Measurements from ENCODE around the gene VAMP2.
"Not testable (repeated sequence)": the region's sequence is repeated elsewhere in the genome, so short reads cannot be mapped to it uniquely, and the experiment has no call there.

The VAMP2 gene

GRCh38 chr17:8176197-8176940 lies 13.6 kb upstream of the VAMP2 start, which contains the start of gene TMEM107:
Gene TMEM107, minus strand, starts transcription at chr17:8176380. Its CDS starts 94 bp downstream, at chr17:8176286.
- DNase-seq (ENCODE audit: low read depth), result no peak

GRCh38 chr17:8175795-8176196 lies 13.0 kb upstream of the VAMP2 start:
- no peak for DNase-seq (ENCODE audit: low read depth)

DNA sequence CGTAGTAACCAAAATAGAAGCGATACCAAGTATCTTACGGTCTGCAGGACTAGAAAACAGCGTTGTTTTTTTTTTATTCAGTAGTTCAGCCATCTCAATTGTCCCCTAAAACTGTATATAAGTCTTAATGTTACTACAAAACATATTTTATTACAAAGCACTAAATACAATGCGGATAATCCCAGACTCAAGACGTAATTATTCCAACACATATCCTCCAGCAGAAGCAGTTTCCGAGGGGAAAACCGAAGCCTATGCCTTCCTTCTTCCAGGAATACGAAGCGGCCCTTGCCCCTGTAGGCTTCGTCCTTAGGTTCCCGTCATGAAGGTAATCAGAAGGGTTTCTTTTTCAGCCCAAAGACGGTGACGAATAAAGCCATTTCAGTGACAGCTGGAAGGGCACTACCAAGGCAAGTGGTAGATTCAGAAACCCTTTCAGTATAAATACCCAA lies 11.1 kb upstream of the VAMP2 start:
- no peak for DNase-seq (ENCODE audit: low read depth)

GRCh38 chr17:8173056-8173870 lies 10.5 kb upstream of the VAMP2 start:
- peak; percentile 97 for DNase-seq (ENCODE audit: low read depth)

GRCh38 chr17:8170186-8170585 lies 7.4 kb upstream of the VAMP2 start:
- DNase-seq (ENCODE audit: low read depth), result not testable (repeated sequence)

DNA sequence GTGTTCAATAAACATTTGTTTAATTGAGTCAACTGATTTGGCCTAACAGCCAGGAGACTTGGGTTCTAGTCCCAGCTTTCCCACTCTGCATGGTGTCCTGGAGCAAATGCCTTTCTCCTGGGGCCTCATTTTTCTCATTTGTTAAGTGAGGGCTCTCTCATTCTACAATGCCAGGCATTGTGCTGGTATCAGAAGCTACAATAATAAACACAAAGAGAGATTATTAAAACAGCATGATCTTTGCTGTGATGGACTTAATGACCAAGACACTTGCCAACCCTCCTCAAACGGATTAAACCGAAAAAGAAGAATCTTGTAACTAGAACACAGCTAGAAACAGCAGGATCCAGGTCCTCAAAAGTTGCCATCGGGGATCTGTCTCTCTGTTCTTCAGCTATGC lies 4.8 kb upstream of the VAMP2 start:
- no peak for DNase-seq (ENCODE audit: low read depth)

GRCh38 chr17:8166731-8167130 lies 4.0 kb upstream of the VAMP2 start:
- no peak for DNase-seq (ENCODE audit: low read depth)

- DNase-seq (ENCODE audit: low read depth), result no peak
Observed at GRCh38 chr17:8164815-8165131, 2.0 kb upstream of the VAMP2 start.

- no peak for DNase-seq (ENCODE audit: low read depth)
Observed at GRCh38 chr17:8163978-8164814, 1.4 kb upstream of the VAMP2 start.

DNA sequence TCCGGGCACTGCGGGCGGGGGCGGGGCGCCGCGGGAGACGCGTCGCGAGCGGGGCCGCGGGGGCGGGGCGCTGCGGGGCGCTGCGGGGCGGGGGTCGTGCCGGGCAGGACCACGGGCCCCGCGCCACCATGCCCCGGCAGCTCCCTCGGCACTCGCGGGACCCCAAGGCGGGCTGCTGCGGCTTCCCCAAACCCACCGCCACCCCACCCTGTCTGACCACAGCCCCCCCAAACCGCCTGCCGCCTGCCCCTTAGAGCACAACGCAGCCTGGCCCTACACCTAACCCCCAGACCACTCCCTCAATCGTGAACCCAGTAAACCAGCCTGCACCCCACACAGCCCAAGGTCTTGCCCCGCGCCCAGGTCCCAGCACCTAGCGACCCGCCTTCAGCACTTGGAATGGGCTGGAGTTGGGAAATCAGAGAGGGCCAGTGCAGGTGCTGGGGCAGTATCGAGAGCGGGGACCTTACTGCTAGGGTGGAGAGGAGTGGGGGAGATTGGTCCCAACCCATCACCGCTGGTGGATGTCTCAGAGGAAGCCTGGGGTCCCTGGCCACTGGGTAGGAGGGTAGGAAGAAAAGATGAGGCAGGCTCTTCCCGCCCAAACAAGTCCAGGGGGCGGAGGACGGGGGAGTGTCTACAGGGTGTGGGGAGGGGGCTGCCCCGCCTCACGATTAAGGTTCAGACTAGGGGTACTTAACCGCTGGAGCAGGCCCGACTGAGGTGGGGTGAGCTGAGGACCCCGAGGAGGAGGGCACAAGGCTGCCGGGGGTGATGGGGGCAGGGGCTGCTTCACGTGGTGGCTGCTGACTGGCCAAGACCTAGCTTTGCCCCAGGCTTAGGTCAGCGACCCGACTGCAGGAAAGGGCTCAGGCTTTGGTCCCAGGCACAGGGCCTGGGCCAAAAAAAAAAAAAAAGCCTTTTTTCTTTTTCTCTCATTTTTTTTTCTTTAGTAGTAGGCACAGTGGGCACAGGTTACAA lies 539 bp upstream of the VAMP2 start:
- no peak for DNase-seq (ENCODE audit: low read depth)

DNA sequence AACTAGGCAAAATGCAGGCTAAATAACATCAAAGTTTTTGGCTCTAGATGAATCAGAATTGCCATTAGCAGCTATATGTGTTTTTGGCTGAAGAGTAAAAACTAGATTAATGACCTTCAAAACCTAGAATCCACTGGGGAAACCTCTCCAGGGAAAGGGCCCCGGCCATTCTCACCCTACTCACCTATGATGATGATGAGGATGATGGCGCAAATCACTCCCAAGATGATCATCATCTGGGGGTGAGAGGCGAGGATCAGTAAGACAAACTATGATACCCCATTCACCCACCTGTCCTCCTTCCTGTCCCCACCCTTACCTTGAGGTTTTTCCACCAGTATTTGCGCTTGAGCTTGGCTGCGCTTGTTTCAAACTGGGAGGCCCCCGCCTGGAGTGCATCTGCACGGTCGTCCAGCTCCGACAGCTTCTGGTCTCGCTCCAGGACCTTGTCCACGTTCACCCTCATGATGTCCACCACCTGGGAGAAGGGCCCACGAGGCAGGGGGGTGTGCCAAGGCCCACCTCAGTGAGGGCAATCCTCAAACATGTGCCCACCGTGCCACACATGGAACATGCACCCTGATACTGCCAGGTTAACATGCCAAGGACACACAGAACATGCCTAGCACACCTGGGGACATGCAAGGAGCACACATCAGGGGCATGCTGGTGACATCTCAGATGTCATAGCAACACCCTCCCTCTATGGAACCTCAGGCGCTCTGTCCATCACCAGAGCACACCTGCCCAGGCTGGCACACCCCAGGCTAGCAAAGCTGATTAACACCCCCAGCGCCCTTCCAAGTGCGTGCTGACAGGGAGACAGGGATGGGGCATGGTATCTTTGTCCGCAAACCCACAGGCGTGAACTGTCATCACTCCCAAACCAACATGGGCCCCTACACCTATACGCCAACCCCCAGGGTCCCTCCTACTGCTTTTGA lies 1.2 kb downstream of the VAMP2 start:
- no peak for DNase-seq (ENCODE audit: low read depth)

DNA sequence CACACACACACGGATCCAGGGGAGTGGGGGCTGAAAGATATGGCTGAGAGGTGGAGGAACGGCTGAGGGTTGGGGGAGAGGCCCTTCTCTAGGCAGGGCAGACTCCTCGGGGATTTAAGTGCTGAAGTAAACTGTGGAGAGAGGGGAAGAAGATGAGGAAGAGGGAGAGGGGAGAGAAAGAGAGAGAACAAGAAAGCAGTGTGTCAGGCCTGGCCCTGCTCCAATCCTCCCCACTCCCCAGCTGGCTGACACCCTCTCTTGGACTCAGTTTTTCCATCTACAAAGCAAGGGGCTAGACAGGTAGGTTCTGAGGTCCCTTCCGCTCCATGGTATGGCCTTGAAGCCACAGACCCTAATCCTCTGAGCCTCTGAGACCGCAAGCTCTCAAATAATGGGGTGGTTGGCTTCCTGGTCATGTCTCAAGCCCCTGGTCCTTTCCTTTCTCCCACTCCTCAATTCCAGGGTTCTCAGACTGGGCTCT lies 2.0 kb downstream of the VAMP2 start:
- no peak for DNase-seq (ENCODE audit: low read depth)

DNA sequence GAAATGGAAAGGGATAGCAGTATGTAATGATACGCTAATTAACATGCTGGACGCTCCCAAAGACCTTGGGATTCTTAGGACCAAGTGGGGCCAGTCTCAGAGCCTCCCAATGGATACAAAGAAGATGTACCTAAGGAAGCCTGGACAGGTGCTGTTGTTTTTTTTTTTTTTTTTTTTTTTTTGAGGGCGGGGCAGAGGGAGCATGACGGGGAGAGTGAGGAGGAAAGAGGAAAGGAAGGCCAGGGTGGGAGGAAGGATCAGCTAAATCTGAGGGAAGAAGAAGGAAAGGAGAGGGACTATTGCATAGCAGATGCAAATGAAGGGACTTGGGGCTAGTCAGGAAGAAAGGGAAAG lies 2.5 kb downstream of the VAMP2 start:
- no peak for DNase-seq (ENCODE audit: low read depth)

DNA sequence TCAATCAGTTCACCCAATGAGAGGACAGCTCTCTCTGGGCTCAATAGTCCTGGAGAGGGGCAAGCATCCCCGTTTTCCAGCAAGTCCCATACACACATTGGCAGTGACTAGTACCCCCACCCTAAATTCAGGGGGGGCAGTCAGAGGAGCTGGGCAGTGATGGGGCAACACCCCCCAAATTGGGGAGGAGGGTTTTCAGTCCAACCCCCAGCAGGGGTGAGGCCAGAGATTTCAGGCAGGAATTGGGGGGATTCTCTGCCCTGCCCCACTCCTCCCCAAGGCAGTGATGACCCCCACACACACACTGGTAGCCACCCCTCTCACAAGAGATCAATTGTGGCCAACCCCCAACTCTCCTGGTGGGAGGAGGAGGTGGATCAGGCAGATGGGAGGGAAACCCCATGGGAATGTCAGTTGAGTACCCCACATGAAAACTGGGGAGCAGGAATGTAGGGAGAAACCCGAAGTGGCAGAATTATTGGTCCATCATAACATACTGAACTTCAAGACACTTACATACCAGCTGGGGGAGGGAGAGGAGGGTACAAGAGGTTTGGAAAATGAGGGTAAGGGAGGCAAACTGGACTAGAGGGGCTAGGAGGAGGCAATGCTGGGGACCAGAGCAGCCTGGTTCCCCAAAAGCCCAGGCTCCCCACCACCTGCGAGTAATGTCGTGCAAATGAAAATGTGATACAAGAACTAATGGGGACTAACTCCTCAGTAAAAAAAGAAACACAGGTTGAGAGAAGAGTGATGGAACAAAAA lies 3.1 kb downstream of the VAMP2 start:
- no peak for DNase-seq (ENCODE audit: low read depth)

DNA sequence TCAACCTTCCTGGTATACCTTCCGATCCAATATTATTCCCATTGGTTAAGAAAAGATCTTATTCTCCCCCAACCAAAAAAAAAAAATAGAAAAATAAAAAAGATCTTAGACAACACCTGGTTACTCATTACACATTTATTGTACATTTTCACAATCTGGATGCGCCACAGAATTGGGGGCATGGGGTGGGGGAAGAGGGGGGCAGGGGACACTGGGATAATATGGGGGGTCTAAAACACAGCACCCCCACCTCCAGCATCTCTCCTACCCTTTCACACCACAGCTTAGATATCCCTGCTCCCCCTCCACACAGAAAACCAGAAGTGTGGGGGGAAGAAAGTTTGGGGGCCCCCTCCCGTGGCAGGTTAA lies 3.7 kb downstream of the VAMP2 start:
- DNase-seq (ENCODE audit: low read depth), result no peak

DNA sequence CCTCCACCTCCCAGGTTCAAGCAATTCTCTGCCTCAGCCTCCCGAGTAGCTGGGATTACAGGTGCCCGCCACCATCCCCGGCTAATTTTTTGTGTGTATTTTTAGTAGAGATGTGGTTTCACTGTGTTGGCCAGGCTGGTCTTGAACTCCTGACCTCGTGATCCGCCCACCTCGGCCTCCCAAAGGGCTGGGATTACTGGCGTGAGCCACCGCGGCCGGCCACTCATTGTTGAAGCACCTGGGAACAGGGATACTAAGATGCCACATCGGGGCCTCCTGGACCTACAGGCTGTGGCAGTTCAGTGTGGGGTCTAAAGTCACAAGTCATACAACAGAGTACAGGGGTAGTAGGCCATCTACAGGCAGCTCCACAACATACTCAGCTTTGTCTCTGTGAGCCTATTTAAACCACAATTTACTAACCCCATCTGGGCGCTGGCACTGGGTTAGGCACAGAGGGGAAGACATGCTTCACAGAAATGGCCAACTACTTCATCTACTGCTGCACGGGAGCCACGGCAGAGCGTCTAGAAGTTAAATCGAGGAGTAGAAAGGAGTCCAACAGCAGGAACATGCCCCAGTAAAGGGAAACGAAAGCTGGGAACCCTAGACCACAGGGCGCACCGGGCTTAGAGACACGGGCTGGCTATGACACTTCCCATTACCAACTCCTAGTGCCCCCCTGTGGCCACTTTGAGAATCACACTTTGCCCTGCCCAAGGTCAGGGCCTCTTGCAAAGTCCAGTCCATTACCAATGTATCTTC lies 4.3 kb downstream of the VAMP2 start:
- no peak for DNase-seq (ENCODE audit: low read depth)

- peak; percentile 100 for DNase-seq (ENCODE audit: low read depth)
Observed at GRCh38 chr17:8156246-8156992, 6.3 kb downstream of the VAMP2 start.

- DNase-seq (ENCODE audit: low read depth), result no peak
Observed at GRCh38 chr17:8155996-8156245, 6.8 kb downstream of the VAMP2 start.

All from HS-5 (cell line).